ENCODE measurements around the gene DOK5.

DOK5 gene

GRCh38 chr20:54640800-54641199 lies 165.4 kb downstream of the DOK5 start:
- Histone ChIP-seq H3K27ac (no peak overlapping the region), H3K4me3 (no peak overlapping the region)
- DNase-seq (ENCODE audit: low spot score) = no peak
- TF ChIP-seq, protein P1, sequence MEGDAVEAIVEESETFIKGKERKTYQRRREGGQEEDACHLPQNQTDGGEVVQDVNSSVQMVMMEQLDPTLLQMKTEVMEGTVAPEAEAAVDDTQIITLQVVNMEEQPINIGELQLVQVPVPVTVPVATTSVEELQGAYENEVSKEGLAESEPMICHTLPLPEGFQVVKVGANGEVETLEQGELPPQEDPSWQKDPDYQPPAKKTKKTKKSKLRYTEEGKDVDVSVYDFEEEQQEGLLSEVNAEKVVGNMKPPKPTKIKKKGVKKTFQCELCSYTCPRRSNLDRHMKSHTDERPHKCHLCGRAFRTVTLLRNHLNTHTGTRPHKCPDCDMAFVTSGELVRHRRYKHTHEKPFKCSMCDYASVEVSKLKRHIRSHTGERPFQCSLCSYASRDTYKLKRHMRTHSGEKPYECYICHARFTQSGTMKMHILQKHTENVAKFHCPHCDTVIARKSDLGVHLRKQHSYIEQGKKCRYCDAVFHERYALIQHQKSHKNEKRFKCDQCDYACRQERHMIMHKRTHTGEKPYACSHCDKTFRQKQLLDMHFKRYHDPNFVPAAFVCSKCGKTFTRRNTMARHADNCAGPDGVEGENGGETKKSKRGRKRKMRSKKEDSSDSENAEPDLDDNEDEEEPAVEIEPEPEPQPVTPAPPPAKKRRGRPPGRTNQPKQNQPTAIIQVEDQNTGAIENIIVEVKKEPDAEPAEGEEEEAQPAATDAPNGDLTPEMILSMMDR (IDR thresholded peaks at IDR 0.05) = no peak

DNA sequence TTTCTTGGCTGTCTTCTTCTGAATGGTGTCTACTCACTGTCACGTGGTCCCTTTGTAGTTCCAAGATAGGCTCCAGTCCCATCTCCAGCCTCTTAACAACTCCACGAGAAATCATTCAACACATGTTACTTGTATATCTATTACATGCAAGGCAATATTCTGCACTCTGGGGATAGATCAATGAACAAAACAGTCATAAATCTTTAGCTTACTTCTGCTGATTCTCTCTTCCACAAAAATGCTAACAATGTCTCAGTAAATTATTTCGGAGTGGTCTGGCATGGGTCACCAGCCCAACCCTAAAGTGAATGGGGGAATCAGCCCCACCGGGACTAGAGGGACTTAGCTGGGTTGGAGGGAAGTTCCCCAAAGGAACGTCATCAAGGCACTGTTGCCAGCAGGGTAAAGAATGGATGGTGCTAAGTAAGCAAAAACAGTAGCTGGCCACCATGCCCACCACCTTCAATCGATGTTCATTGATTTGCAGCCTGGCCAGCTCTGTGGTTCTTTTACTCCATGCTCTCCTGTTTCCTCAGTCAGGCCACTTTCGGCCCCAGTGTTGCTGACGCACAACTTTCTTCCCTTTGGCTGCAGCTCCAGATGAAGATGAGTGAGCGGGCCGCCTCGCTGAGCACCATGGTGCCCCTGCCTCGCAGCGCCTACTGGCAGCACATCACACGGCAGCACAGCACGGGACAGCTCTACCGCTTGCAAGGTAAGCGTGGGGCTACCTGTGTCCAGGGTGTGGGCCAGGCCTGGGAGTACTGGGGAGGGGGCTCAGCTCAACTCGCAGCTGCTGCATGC lies 167.7 kb downstream of the DOK5 start:
- TF ChIP-seq, protein P1 (IDR thresholded peaks at IDR 0.05) = no peak

GRCh38 chr20:54643761-54644160 lies 168.4 kb downstream of the DOK5 start:
- no peak overlapping the region for H3K4me3 ChIP-seq
- TF ChIP-seq, protein P1 (IDR thresholded peaks at IDR 0.05) = no peak
- no peak for DNase-seq (ENCODE audit: low spot score)
- H3K27ac ChIP-seq = no peak overlapping the region

More for the DNA sequence above, 167.7 kb downstream of the DOK5 start:
- H3K4me3 ChIP-seq = no peak overlapping the region
- DNase-seq (ENCODE audit: low spot score) = no peak
- no peak overlapping the region for H3K27ac ChIP-seq

GRCh38 chr20:54645445-54646155 lies 170.2 kb downstream of the DOK5 start:
- TF ChIP-seq, protein P1 (IDR thresholded peaks at IDR 0.05) = no peak
- H3K27ac ChIP-seq = no peak overlapping the region
- no peak overlapping the region for H3K4me3 ChIP-seq
- DNase-seq (ENCODE audit: low spot score) = no peak

DNA sequence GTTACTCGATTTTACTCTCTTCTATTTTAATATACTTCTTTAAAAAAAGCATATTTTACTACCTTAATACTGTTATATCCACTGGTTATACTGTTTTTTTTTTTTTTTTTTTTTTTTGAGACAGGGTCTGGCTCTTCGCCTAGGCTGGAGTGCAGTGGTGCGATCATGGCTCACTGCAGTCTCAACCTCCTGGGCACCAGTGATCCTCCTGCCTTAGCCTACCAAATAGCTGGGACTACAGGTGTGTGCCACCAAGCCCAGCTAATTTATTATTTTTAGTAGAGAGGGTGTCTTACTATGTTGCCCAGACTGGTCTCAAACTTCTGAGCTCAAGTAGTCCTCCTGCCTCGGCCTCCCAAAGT lies 170.7 kb downstream of the DOK5 start:
- DNase-seq (ENCODE audit: low spot score) = no peak
- TF ChIP-seq, protein P1 (IDR thresholded peaks at IDR 0.05) = no peak
- no peak overlapping the region for H3K27ac ChIP-seq
- no peak overlapping the region for H3K4me3 ChIP-seq

DNA sequence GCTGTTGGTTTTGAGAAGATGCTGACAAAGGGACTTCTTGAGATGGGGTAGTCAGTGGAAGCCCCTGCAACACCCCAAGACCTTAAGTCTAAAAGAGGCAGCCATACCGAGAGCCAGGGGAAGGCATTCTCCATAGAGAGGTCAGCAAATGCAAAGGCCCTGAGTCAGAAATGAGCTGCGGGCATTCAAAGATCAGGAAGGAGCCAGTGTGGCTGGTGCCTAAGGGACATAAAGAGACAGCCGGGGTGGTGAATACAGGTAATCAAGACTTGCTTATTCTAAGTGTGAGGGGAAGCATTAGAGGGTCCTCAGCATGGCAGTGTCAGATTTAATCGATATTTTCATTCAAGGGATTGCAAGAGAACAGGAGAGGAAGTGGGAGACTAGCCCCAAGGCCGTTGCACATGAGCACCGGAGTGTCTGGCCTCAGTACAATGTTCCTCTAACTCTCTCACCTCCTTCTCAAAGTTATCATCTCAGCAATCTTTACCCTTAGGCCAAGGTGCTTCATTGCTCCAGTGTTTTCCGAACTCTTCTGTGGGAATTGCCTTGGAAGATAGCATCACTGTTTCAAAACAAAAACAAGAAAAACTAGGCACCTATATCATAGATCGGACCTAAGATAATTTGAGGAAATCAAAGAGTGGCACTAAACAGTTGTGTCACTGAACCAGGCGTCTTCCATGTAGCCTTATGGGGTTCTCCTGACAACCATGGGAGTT lies 173.2 kb downstream of the DOK5 start:
- TF ChIP-seq, protein P1 (IDR thresholded peaks at IDR 0.05) = no peak
- H3K4me3 ChIP-seq = no peak overlapping the region
- no peak overlapping the region for H3K27ac ChIP-seq
- no peak for DNase-seq (ENCODE audit: low spot score)

Measured in coronary artery (tissue), 2 donors.